ENCODE data around the gene CEBPZOS. TPM values are rescaled to one million over a fixed set of nuclear protein-coding genes. Genes with fewer than 3 reads are reported as not detected.

CEBPZOS gene
- total and polyA plus RNA-seq, 9 of the 15 experiments (the other 6 are each of a cell fraction or from before 2014, with no cell fraction given) = 21.7 to 64.8 (median 46.7) TPM

GRCh38 chr2:37156071-37156856 lies 40.0 kb upstream of the CEBPZOS start (continued):
- TF ChIP-seq ETS1 (conservative IDR thresholded peaks at IDR 0.05; ENCODE audit: control insufficient read depth, low read depth, low read length) (no peak), ZNF586 (CRISPR knock-in tag; conservative IDR thresholded peaks at IDR 0.05) (no peak), PBX2 (CRISPR knock-in tag; IDR thresholded peaks at IDR 0.05; ENCODE audit: low read depth) (no peak), PBX2 (tag; conservative IDR thresholded peaks at IDR 0.05; ENCODE audit: low read depth) (peak; percentile 49), CBX1 (IDR thresholded peaks at IDR 0.05; ENCODE audit: low read depth) (no peak), ZNF584 (CRISPR knock-in tag; IDR thresholded peaks at IDR 0.05; ENCODE audit: low read depth) (no peak), ARNT (IDR thresholded peaks at IDR 0.05) (no peak), HDAC2 (IDR thresholded peaks at IDR 0.05) (no peak), DNMT1 (IDR thresholded peaks at IDR 0.05) (no peak), ZBTB5 (IDR thresholded peaks at IDR 0.05) (no peak), TFAP4 (CRISPR knock-in tag; IDR thresholded peaks at IDR 0.05; ENCODE audit: borderline replicate concordance) (no peak), RBM17 (IDR thresholded peaks at IDR 0.05; ENCODE audit: borderline replicate concordance, low read depth, low read length) (no peak), MECOM (CRISPR knock-in tag; IDR thresholded peaks at IDR 0.05) (no peak), E2F6 (IDR thresholded peaks at IDR 0.05; ENCODE audit: borderline replicate concordance in 1 of 2, extremely low read depth in 1 of 2, insufficient read depth in 1 of 2, insufficient read length in 1 of 2, low read depth in 1 of 2, low read length in 1 of 2, poor library complexity in 1 of 2, severe bottlenecking in 1 of 2) (no peak), SMAD2 (IDR thresholded peaks at IDR 0.05; ENCODE audit: low read depth, low read length) (no peak), IRF1 (CRISPR knock-in tag; IDR thresholded peaks at IDR 0.05; ENCODE audit: borderline replicate concordance) (no peak)
